ENCODE data around the gene ZBTB12. TPM values are rescaled to one million over a fixed set of nuclear protein-coding genes. Genes with fewer than 3 reads are reported as not detected.
"Not testable (repeated sequence)": the region's sequence is repeated elsewhere in the genome, so short reads cannot be mapped to it uniquely, and the experiment has no call there.

Gene ZBTB12
- total and polyA plus RNA-seq, 2 donors from 2014 or later = 2.5 to 3.4 TPM

- H3K27me3 ChIP-seq (ENCODE audit: control insufficient read depth, insufficient read depth, low read length) = no peaks in the 10 kb centered on the region
- H3K4me1 ChIP-seq (ENCODE audit: control insufficient read depth in 2 of 3, insufficient read depth in 2 of 3, low read depth in 1 of 3, low read length in 3 of 3) = no peaks in the 10 kb centered on the region
- intact Hi-C loops (cut with DNase I) = no loop called here
- FAIRE-seq = no peak
- no peaks in the 10 kb centered on the region for H3K36me3 ChIP-seq (ENCODE audit: control insufficient read depth in 2 of 3, insufficient read depth in 3 of 3, low read length in 3 of 3)
- H3K9ac ChIP-seq (ENCODE audit: low read length in 3 of 3) = no peak overlapping the region
- no peak for DNase-seq
- H3K27ac ChIP-seq (ENCODE audit: low read depth in 2 of 2, low read length in 2 of 2) = no peak overlapping the region
- no peaks in the 10 kb centered on the region for H3K9me3 ChIP-seq (ENCODE audit: control insufficient read depth in 2 of 3, insufficient read depth in 1 of 3, low read length in 3 of 3)
- H3K4me3 ChIP-seq (ENCODE audit: low read length in 3 of 3) = no peak overlapping the region
- TF ChIP-seq CTCF (IDR thresholded peaks at IDR 0.05; ENCODE audit: borderline replicate concordance, extremely low read depth, insufficient read depth) = no peak
These were observed 10.1 kb upstream of the ZBTB12 start for GRCh38 chr6:31911826-31912585.

- not testable (repeated sequence) for H3K27me3 ChIP-seq (ENCODE audit: control insufficient read depth, insufficient read depth, low read length)
These were observed 7.4 kb upstream of the ZBTB12 start for GRCh38 chr6:31909298-31909697.

GRCh38 chr6:31908791-31909190, 6.9 kb upstream of the ZBTB12 start:
- H3K36me3 ChIP-seq (ENCODE audit: control insufficient read depth in 2 of 3, insufficient read depth in 3 of 3, low read length in 3 of 3) = no peaks in the 10 kb centered on the region
- H3K4me1 ChIP-seq (ENCODE audit: control insufficient read depth in 2 of 3, insufficient read depth in 2 of 3, low read depth in 1 of 3, low read length in 3 of 3) = no peaks in the 10 kb centered on the region
- no peak overlapping the region for H3K9ac ChIP-seq (ENCODE audit: low read length in 3 of 3)
- no peaks in the 10 kb centered on the region for H3K9me3 ChIP-seq (ENCODE audit: control insufficient read depth in 2 of 3, insufficient read depth in 1 of 3, low read length in 3 of 3)
- FAIRE-seq (no peak), DNase-seq (no peak)
- H3K4me3 ChIP-seq (ENCODE audit: low read length in 3 of 3) = no peak overlapping the region
- intact Hi-C loops (cut with DNase I) = no loop called here
- H3K27me3 ChIP-seq (ENCODE audit: control insufficient read depth, insufficient read depth, low read length) = no peaks in the 10 kb centered on the region
- H3K27ac ChIP-seq (ENCODE audit: low read depth in 2 of 2, low read length in 2 of 2) = no peak overlapping the region
- no peak for TF ChIP-seq CTCF (IDR thresholded peaks at IDR 0.05; ENCODE audit: borderline replicate concordance, extremely low read depth, insufficient read depth)

More at GRCh38 chr6:31909298-31909697, 7.4 kb upstream of the ZBTB12 start:
- FAIRE-seq; DNase-seq; intact Hi-C loops (cut with DNase I); H3K4me1 ChIP-seq (ENCODE audit: control insufficient read depth in 2 of 3, insufficient read depth in 2 of 3, low read depth in 1 of 3, low read length in 3 of 3); H3K9ac ChIP-seq (ENCODE audit: low read length in 3 of 3); H3K4me3 ChIP-seq (ENCODE audit: low read length in 3 of 3); H3K9me3 ChIP-seq (ENCODE audit: control insufficient read depth in 2 of 3, insufficient read depth in 1 of 3, low read length in 3 of 3); H3K36me3 ChIP-seq (ENCODE audit: control insufficient read depth in 2 of 3, insufficient read depth in 3 of 3, low read length in 3 of 3); H3K27ac ChIP-seq (ENCODE audit: low read depth in 2 of 2, low read length in 2 of 2): not testable (repeated sequence)

- H3K4me3 ChIP-seq (ENCODE audit: low read length in 3 of 3); H3K27ac ChIP-seq (ENCODE audit: low read depth in 2 of 2, low read length in 2 of 2); DNase-seq; H3K9me3 ChIP-seq (ENCODE audit: control insufficient read depth in 2 of 3, insufficient read depth in 1 of 3, low read length in 3 of 3); H3K9ac ChIP-seq (ENCODE audit: low read length in 3 of 3); intact Hi-C loops (cut with DNase I); H3K4me1 ChIP-seq (ENCODE audit: control insufficient read depth in 2 of 3, insufficient read depth in 2 of 3, low read depth in 1 of 3, low read length in 3 of 3); FAIRE-seq; H3K27me3 ChIP-seq (ENCODE audit: control insufficient read depth, insufficient read depth, low read length); H3K36me3 ChIP-seq (ENCODE audit: control insufficient read depth in 2 of 3, insufficient read depth in 3 of 3, low read length in 3 of 3): not testable (repeated sequence)
These were observed 6.4 kb upstream of the ZBTB12 start for GRCh38 chr6:31908255-31908654.
